GM23338 (cell line): ENCODE results near the gene CREB3L2. TPM values are rescaled to one million over a fixed set of nuclear protein-coding genes. Genes with fewer than 3 reads are reported as not detected.

Experiments used
- ATAC-seq: fragments of 200-7000 bp; cut with Tn5 transposase; 3 replicates; pipeline ENCODE4 v1.9.1; 2020
- DNase-seq: peaks from one replicate; pipeline ENCODE4 v3.0.0-alpha.2; 2015; ENCODE audit warnings: low spot score
- H2AFZ ChIP-seq: fragments of 200-600 bp; sonication (generic); 2 replicates; pipeline ENCODE4 v1.8.0; 2016; ENCODE audit warnings: antibody characterized with exemption, mild to moderate bottlenecking, moderate library complexity
- H3F3A ChIP-seq: fragments of 200-600 bp; sonication (generic); replicated peaks from 2 replicates; pipeline ENCODE4 v1.8.0; 2017; ENCODE audit warnings: antibody characterized with exemption, mixed run types, low read depth
- H3K27ac ChIP-seq: fragments of 200-600 bp; sonication (generic); 2 replicates; pipeline ENCODE4 v1.6.1; 2016; ENCODE audit warnings: low read depth
- H3K27me3 ChIP-seq: fragments of 200-600 bp; sonication (generic); 2 replicates; pipeline ENCODE4 v1.8.0; 2016; ENCODE audit warnings: mild to moderate bottlenecking, mixed run types, moderate library complexity; ENCODE audit not compliant: insufficient read depth
- H3K36me3 ChIP-seq: fragments of 200-600 bp; sonication (generic); 2 replicates; pipeline ENCODE4 v1.8.0; 2016; ENCODE audit warnings: mild to moderate bottlenecking; ENCODE audit not compliant: insufficient read depth
- H3K4me1 ChIP-seq: fragments of 200-600 bp; sonication (generic); 2 replicates; pipeline ENCODE4 v1.8.0; 2016; ENCODE audit warnings: mild to moderate bottlenecking, moderate library complexity; ENCODE audit not compliant: insufficient read depth
- H3K4me2 ChIP-seq: fragments of 200-600 bp; sonication (generic); 2 replicates; pipeline ENCODE4 v1.7.1; 2017; ENCODE audit warnings: mixed run types
- H3K4me3 ChIP-seq: fragments of 200-600 bp; sonication (generic); 2 replicates; pipeline ENCODE4 v1.6.1; 2016; ENCODE audit warnings: mixed run types
- H3K79me2 ChIP-seq: fragments of 200-600 bp; sonication (generic); replicated peaks from 2 replicates; pipeline ENCODE4 v1.8.0; 2017; ENCODE audit warnings: mild to moderate bottlenecking; ENCODE audit not compliant: insufficient read depth
- H3K9me2 ChIP-seq: fragments of 200-600 bp; sonication (generic); 2 replicates; pipeline ENCODE4 v1.8.0; 2017; ENCODE audit not compliant: insufficient read depth
- H4K20me1 ChIP-seq: fragments of 200-600 bp; sonication (generic); replicated peaks from 2 replicates; pipeline ENCODE4 v1.8.0; 2017; ENCODE audit warnings: mild to moderate bottlenecking; ENCODE audit not compliant: insufficient read depth
- H3K27ac Mint-ChIP-seq: 2 replicates; pipeline ENCODE4 v1.8.0; 2020; ENCODE audit warnings: inconsistent platforms, mild to moderate bottlenecking, moderate library complexity, mixed read lengths
- H3K27me3 Mint-ChIP-seq: 3 replicates; pipeline ENCODE4 v1.8.0; 2022; ENCODE audit warnings: low read depth, mild to moderate bottlenecking, moderate library complexity, mixed read lengths, inconsistent platforms; ENCODE audit not compliant: insufficient read depth, poor library complexity
- H3K36me3 Mint-ChIP-seq: 3 replicates; pipeline ENCODE4 v1.8.0; 2021; ENCODE audit warnings: low read depth, mild to moderate bottlenecking, inconsistent platforms, moderate library complexity, mixed read lengths
- H3K4me1 Mint-ChIP-seq: 3 replicates; pipeline ENCODE4 v1.8.0; 2020; ENCODE audit warnings: mild to moderate bottlenecking, inconsistent platforms, mixed read lengths
- H3K4me3 Mint-ChIP-seq: 3 replicates; pipeline ENCODE4 v1.8.0; 2021; ENCODE audit warnings: moderate library complexity, mild to moderate bottlenecking, inconsistent platforms, mixed read lengths
- H3K9me3 Mint-ChIP-seq: 3 replicates; pipeline ENCODE4 v1.8.0; 2020; ENCODE audit warnings: moderate library complexity, mild to moderate bottlenecking, inconsistent platforms, mixed read lengths
- CREB1 ChIP-seq: fragments of 250-450 bp; sonication (Bioruptor Pico); IDR thresholded peaks from 2 replicates; pipeline ENCODE4 v1.5.0; 2020; ENCODE audit warnings: low read depth, mild to moderate bottlenecking, moderate library complexity
- EZH2 ChIP-seq: fragments of 200-600 bp; sonication (generic); IDR thresholded peaks from one replicate; pipeline ENCODE4 v1.8.0; 2017; ENCODE audit warnings: antibody characterized with exemption, mild to moderate bottlenecking, low read depth; ENCODE audit not compliant: unreplicated experiment
- EZH2phosphoT487 ChIP-seq: fragments of 200-600 bp; sonication (generic); IDR thresholded peaks from one replicate; pipeline ENCODE4 v1.8.1; 2018; ENCODE audit warnings: antibody characterized with exemption; ENCODE audit not compliant: unreplicated experiment
- JUNB ChIP-seq: IDR thresholded peaks from one replicate; pipeline ENCODE4 v1.6.1; 2016; ENCODE audit warnings: antibody characterized with exemption; ENCODE audit not compliant: unreplicated experiment
- NANOG ChIP-seq: IDR thresholded peaks from 2 replicates; pipeline ENCODE4 v1.6.1; 2016; ENCODE audit warnings: antibody characterized with exemption, borderline replicate concordance
- POLR2AphosphoS5 ChIP-seq: IDR thresholded peaks from 2 replicates; pipeline ENCODE4 v1.6.1; 2016; ENCODE audit warnings: antibody characterized with exemption, low read depth
- STAT1 ChIP-seq: IDR thresholded peaks from one replicate; pipeline ENCODE4 v1.6.1; 2016; ENCODE audit warnings: antibody characterized with exemption; ENCODE audit not compliant: unreplicated experiment
- ZNF114 ChIP-seq: fragments of 250-450 bp; sonication (Bioruptor Pico); IDR thresholded peaks from 2 replicates; pipeline ENCODE4 v1.5.0; 2020; ENCODE audit warnings: mild to moderate bottlenecking, moderate library complexity
- ZNF331 ChIP-seq: fragments of 250-450 bp; sonication (Bioruptor Pico); IDR thresholded peaks from 2 replicates; pipeline ENCODE4 v1.5.0; 2020; ENCODE audit warnings: low read depth, mild to moderate bottlenecking, moderate library complexity
- polyA plus RNA-seq: library from polyadenylated mRNA; unstranded; fragments of >200 nt; fragmentation: Nextera tagmentation; extraction: Ambion mirVana; gene quantifications from 2 replicates; pipeline ENCODE4 v1.2.1, GENCODE V29; 2016
- total RNA-seq: library from RNA; depleted of rRNA; stranded (reverse); fragments of >200 nt; shearing (Covaris generic); gene quantifications from 2 replicates; pipeline ENCODE4 v1.2.3, GENCODE V29; 2014
- TF ChIP-seq, protein P1 (sequence below): fragments of 250-450 bp; sonication (Bioruptor Pico); IDR thresholded peaks from 2 replicates; pipeline ENCODE4 v1.5.0; 2020; ENCODE audit warnings: mild to moderate bottlenecking, moderate library complexity
- TF ChIP-seq, protein P2 (sequence below): IDR thresholded peaks from one replicate; pipeline ENCODE4 v1.6.1; 2018; ENCODE audit warnings: antibody characterized with exemption; ENCODE audit not compliant: unreplicated experiment
- TF ChIP-seq, protein P3 (sequence below): IDR thresholded peaks from 2 replicates; pipeline ENCODE4 v1.6.1; 2016; ENCODE audit warnings: antibody characterized with exemption
- TF ChIP-seq, protein P4 (sequence below), 2 experiments: fragments of 200-600 bp in 1 of 2; sonication (generic) in 1 of 2; conservative IDR thresholded peaks; 2 replicates each; pipeline versions ENCODE4 v1.5.1 to v1.6.1; 2016 to 2017; ENCODE audit warnings: antibody characterized with exemption in 2 of 2, low read depth in 2 of 2, mild to moderate bottlenecking in 2 of 2, moderate library complexity in 1 of 2

CREB3L2 gene
- total and polyA plus RNA-seq, 2 experiments from 2014 or later: 14.5 to 27.1 TPM

DNA sequence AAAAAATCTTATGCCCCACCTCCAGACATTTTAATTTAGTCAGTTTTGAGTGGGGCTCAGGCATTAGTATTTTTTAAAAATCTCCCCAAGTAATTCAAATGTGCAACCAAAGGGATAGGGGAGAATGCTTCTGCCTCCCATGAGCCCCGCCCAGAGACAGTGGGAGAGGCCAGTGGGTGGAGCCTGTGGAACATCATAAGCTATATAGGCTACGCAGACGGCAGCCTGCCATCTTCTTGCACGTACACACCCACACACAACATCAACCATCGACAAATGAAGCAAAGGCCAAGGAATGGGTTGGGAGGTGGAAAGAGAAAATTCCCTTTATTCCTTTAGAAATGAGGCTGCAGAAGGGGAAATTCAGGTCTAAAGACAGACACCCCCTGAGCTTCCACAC lies 25.2 kb downstream of the CREB3L2 start:
- TF ChIP-seq, protein P1, sequence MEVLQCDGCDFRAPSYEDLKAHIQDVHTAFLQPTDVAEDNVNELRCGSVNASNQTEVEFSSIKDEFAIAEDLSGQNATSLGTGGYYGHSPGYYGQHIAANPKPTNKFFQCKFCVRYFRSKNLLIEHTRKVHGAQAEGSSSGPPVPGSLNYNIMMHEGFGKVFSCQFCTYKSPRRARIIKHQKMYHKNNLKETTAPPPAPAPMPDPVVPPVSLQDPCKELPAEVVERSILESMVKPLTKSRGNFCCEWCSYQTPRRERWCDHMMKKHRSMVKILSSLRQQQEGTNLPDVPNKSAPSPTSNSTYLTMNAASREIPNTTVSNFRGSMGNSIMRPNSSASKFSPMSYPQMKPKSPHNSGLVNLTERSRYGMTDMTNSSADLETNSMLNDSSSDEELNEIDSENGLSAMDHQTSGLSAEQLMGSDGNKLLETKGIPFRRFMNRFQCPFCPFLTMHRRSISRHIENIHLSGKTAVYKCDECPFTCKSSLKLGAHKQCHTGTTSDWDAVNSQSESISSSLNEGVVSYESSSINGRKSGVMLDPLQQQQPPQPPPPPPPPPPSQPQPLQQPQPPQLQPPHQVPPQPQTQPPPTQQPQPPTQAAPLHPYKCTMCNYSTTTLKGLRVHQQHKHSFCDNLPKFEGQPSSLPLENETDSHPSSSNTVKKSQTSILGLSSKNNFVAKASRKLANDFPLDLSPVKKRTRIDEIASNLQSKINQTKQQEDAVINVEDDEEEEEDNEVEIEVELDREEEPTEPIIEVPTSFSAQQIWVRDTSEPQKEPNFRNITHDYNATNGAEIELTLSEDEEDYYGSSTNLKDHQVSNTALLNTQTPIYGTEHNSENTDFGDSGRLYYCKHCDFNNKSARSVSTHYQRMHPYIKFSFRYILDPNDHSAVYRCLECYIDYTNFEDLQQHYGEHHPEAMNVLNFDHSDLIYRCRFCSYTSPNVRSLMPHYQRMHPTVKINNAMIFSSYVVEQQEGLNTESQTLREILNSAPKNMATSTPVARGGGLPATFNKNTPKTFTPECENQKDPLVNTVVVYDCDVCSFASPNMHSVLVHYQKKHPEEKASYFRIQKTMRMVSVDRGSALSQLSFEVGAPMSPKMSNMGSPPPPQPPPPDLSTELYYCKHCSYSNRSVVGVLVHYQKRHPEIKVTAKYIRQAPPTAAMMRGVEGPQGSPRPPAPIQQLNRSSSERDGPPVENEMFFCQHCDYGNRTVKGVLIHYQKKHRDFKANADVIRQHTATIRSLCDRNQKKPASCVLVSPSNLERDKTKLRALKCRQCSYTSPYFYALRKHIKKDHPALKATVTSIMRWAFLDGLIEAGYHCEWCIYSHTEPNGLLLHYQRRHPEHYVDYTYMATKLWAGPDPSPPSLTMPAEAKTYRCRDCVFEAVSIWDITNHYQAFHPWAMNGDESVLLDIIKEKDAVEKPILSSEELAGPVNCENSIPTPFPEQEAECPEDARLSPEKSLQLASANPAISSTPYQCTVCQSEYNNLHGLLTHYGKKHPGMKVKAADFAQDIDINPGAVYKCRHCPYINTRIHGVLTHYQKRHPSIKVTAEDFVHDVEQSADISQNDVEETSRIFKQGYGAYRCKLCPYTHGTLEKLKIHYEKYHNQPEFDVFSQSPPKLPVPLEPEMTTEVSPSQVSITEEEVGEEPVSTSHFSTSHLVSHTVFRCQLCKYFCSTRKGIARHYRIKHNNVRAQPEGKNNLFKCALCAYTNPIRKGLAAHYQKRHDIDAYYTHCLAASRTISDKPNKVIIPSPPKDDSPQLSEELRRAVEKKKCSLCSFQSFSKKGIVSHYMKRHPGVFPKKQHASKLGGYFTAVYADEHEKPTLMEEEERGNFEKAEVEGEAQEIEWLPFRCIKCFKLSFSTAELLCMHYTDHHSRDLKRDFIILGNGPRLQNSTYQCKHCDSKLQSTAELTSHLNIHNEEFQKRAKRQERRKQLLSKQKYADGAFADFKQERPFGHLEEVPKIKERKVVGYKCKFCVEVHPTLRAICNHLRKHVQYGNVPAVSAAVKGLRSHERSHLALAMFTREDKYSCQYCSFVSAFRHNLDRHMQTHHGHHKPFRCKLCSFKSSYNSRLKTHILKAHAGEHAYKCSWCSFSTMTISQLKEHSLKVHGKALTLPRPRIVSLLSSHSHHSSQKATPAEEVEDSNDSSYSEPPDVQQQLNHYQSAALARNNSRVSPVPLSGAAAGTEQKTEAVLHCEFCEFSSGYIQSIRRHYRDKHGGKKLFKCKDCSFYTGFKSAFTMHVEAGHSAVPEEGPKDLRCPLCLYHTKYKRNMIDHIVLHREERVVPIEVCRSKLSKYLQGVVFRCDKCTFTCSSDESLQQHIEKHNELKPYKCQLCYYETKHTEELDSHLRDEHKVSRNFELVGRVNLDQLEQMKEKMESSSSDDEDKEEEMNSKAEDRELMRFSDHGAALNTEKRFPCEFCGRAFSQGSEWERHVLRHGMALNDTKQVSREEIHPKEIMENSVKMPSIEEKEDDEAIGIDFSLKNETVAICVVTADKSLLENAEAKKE (CRISPR knock-in tag): no peak
- TF ChIP-seq EZH2 (no peak), ZNF114 (no peak), CREB1 (CRISPR knock-in tag) (no peak), ZNF331 (CRISPR knock-in tag) (no peak), EZH2phosphoT487 (no peak), STAT1 (no peak), NANOG (no peak), POLR2AphosphoS5 (no peak), JUNB (no peak)
- TF ChIP-seq, protein P2, sequence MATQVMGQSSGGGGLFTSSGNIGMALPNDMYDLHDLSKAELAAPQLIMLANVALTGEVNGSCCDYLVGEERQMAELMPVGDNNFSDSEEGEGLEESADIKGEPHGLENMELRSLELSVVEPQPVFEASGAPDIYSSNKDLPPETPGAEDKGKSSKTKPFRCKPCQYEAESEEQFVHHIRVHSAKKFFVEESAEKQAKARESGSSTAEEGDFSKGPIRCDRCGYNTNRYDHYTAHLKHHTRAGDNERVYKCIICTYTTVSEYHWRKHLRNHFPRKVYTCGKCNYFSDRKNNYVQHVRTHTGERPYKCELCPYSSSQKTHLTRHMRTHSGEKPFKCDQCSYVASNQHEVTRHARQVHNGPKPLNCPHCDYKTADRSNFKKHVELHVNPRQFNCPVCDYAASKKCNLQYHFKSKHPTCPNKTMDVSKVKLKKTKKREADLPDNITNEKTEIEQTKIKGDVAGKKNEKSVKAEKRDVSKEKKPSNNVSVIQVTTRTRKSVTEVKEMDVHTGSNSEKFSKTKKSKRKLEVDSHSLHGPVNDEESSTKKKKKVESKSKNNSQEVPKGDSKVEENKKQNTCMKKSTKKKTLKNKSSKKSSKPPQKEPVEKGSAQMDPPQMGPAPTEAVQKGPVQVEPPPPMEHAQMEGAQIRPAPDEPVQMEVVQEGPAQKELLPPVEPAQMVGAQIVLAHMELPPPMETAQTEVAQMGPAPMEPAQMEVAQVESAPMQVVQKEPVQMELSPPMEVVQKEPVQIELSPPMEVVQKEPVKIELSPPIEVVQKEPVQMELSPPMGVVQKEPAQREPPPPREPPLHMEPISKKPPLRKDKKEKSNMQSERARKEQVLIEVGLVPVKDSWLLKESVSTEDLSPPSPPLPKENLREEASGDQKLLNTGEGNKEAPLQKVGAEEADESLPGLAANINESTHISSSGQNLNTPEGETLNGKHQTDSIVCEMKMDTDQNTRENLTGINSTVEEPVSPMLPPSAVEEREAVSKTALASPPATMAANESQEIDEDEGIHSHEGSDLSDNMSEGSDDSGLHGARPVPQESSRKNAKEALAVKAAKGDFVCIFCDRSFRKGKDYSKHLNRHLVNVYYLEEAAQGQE: no peak
- TF ChIP-seq, protein P3, sequence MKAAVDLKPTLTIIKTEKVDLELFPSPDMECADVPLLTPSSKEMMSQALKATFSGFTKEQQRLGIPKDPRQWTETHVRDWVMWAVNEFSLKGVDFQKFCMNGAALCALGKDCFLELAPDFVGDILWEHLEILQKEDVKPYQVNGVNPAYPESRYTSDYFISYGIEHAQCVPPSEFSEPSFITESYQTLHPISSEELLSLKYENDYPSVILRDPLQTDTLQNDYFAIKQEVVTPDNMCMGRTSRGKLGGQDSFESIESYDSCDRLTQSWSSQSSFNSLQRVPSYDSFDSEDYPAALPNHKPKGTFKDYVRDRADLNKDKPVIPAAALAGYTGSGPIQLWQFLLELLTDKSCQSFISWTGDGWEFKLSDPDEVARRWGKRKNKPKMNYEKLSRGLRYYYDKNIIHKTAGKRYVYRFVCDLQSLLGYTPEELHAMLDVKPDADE: no peak
- TF ChIP-seq, protein P4, sequence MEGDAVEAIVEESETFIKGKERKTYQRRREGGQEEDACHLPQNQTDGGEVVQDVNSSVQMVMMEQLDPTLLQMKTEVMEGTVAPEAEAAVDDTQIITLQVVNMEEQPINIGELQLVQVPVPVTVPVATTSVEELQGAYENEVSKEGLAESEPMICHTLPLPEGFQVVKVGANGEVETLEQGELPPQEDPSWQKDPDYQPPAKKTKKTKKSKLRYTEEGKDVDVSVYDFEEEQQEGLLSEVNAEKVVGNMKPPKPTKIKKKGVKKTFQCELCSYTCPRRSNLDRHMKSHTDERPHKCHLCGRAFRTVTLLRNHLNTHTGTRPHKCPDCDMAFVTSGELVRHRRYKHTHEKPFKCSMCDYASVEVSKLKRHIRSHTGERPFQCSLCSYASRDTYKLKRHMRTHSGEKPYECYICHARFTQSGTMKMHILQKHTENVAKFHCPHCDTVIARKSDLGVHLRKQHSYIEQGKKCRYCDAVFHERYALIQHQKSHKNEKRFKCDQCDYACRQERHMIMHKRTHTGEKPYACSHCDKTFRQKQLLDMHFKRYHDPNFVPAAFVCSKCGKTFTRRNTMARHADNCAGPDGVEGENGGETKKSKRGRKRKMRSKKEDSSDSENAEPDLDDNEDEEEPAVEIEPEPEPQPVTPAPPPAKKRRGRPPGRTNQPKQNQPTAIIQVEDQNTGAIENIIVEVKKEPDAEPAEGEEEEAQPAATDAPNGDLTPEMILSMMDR (conservative IDR thresholded peaks at IDR 0.05; ENCODE audit: low read depth in 2 of 2): no peak
- H3K27ac Mint-ChIP-seq: no peak overlapping the region
- peaks cover 97% of the 10 kb centered on the region for H3K79me2 ChIP-seq

More for the DNA sequence above, 25.2 kb downstream of the CREB3L2 start:
- H3K4me2 ChIP-seq: no peak overlapping the region
- peak overlapping the region; percentile 21; the same call in 1 of the 2 replicates for H3K27ac ChIP-seq
- H2AFZ ChIP-seq: no peak overlapping the region
- no peaks in the 10 kb centered on the region for H3K9me3 Mint-ChIP-seq
- H3K36me3 Mint-ChIP-seq: peaks cover 7% of the 10 kb centered on the region
- peaks cover 16% of the 10 kb centered on the region for H3K4me1 ChIP-seq
- peaks cover 22% of the 10 kb centered on the region for H3K4me1 Mint-ChIP-seq
- ATAC-seq (no peak), DNase-seq (no peak)
- 0 out of 2 replicates have a peak, but pooled peaks cover 3% of the 10 kb centered on the region for H3F3A ChIP-seq
- no peak overlapping the region for H3K4me3 ChIP-seq
- no peaks in the 10 kb centered on the region for H3K36me3 ChIP-seq
- H3K27me3 Mint-ChIP-seq: peaks cover 3% of the 10 kb centered on the region
- H4K20me1 ChIP-seq: peaks cover 9% of the 10 kb centered on the region
- H3K27me3 ChIP-seq: no peaks in the 10 kb centered on the region
- no peaks in the 10 kb centered on the region for H3K9me2 ChIP-seq
- H3K4me3 Mint-ChIP-seq: no peak overlapping the region
